Liver (tissue), 3 donors: Measurements from ENCODE around the gene GOLGA6A.

ENCODE experiments used
- ATF3 ChIP-seq: IDR thresholded peaks from 2 replicates; pipeline ENCODE4 v1.6.1; 2016; ENCODE audit warnings: antibody characterized with exemption
- CTCF ChIP-seq: fragments of 150-350 bp; IDR thresholded peaks from 2 replicates; pipeline ENCODE4 v1.5.1; 2017; ENCODE audit warnings: improper control_type of control experiment, low read depth, low read length; ENCODE audit not compliant: missing input control
- GABPA ChIP-seq, 2 donors: IDR thresholded peaks in 1 of 2; conservative IDR thresholded peaks in 1 of 2; 2 replicates each; pipeline ENCODE4 v1.6.1; 2016; ENCODE audit warnings: antibody characterized with exemption in 2 of 2, mild to moderate bottlenecking in 1 of 2, moderate library complexity in 1 of 2
- MAX ChIP-seq: IDR thresholded peaks from 2 replicates; pipeline ENCODE4 v1.6.1; 2016; ENCODE audit warnings: antibody characterized with exemption
- YY1 ChIP-seq: IDR thresholded peaks from 2 replicates; pipeline ENCODE4 v1.6.1; 2016; ENCODE audit warnings: antibody characterized with exemption, mild to moderate bottlenecking
- ZBTB33 ChIP-seq: IDR thresholded peaks from 2 replicates; pipeline ENCODE4 v1.6.1; 2016; ENCODE audit warnings: antibody characterized with exemption
- donor health status: healthy.
- donor health status: healthy.

GRCh38 chr15:74109713-74110112 is 27.4 kb upstream of the GOLGA6A start:
- no peak for TF ChIP-seq YY1
- no peak for TF ChIP-seq CTCF
- TF ChIP-seq ZBTB33: no peak
- TF ChIP-seq MAX: no peak
- no peak for TF ChIP-seq ATF3
- no peak for TF ChIP-seq GABPA (IDR thresholded peaks at IDR 0.05 in 1 of 2, conservative IDR thresholded peaks at IDR 0.05 in 1 of 2)
